ENCODE measurements around the gene CHRM5. TPM values are rescaled to one million over a fixed set of nuclear protein-coding genes. Genes with fewer than 3 reads are reported as not detected.

The CHRM5 gene
- total RNA-seq, 1 experiment from 2014 or later = not detected

- Histone ChIP-seq H3K27me3 (ENCODE audit: control insufficient read depth, insufficient read depth, low read length) (no peaks in the 10 kb centered on the region), H3K9me3 (ENCODE audit: control insufficient read depth, insufficient read depth, low read depth, low read length) (no peaks in the 10 kb centered on the region), H3K4me3 (ENCODE audit: low read depth in 2 of 2, low read length in 2 of 2) (no peak overlapping the region), H3K27ac (ENCODE audit: low read length) (no peak overlapping the region), H3K4me1 (ENCODE audit: control insufficient read depth, insufficient read depth, low read length) (no peaks in the 10 kb centered on the region; the same call in 1 of the 2 replicates), H3K36me3 (ENCODE audit: control insufficient read depth, insufficient read depth, low read length) (no peaks in the 10 kb centered on the region)
- ATAC-seq (peak; percentile 82), DNase-seq (ENCODE audit: low read depth, low spot score) (peak; percentile 28)
- intact Hi-C loops (cut with micrococcal nuclease; ENCODE audit: unreplicated experiment) (no loop called here), in situ Hi-C loops (cut with HindIII; ENCODE audit: low pct_unique_long_range_greater_than_20kb, low sequenced_read_pairs) (no loop called here)
- BruUV-seq (replicated peaks) = no TSS peak
- no peak for TF ChIP-seq REST (IDR thresholded peaks at IDR 0.05; ENCODE audit: insufficient read depth in 1 of 2, low read depth in 2 of 2, low read length in 1 of 2)
- no peak for TF ChIP-seq POLR2AphosphoS5 (IDR thresholded peaks at IDR 0.05; ENCODE audit: low read depth, low read length)
- no peak for TF ChIP-seq SIN3A (IDR thresholded peaks at IDR 0.05; ENCODE audit: borderline replicate concordance, insufficient read depth, low read depth, low read length)
- TF ChIP-seq TCF7L2 (IDR thresholded peaks at IDR 0.05; ENCODE audit: low read depth, low read length) = no peak
- peak; percentile 75; the same call in 1 of the 2 replicates for TF ChIP-seq CTCF (IDR thresholded peaks at IDR 0.05)
- ChIA-PET POLR2A (no interaction called here), CTCF (interaction anchor here (0.7 to 1.0 kb wide), 4 partner anchors 17 to 914 kb away, joined by 3 to 7 read pairs (median 4); no protein-coding TSS in a partner anchor)
Observed at GRCh38 chr15:33963831-33964664, 4.2 kb upstream of the CHRM5 start.

DNA sequence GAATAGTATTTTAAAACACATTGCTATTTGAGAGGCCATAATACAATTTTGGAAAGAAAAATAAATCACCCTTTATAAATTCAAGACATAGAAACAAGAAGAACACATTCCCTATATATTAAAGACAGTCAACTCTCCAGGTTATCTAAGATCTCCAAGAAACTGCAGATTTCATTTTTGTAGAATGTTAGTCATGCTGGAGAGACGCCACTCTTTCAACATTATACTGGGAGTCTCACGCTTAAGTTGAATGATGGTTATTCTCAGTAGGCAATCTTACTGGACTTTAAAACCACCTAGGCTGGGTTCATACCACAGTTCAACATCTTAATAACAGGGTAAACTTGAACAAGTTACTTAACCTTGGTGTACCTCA is 3.6 kb upstream of the CHRM5 start:
- no peaks in the 10 kb centered on the region for H3K36me3 ChIP-seq (ENCODE audit: control insufficient read depth, insufficient read depth, low read length)
- H3K4me1 ChIP-seq (ENCODE audit: control insufficient read depth, insufficient read depth, low read length) = no peaks in the 10 kb centered on the region; the same call in 1 of the 2 replicates
- ChIA-PET CTCF (interaction anchor here (0.7 to 1.0 kb wide), 2 partner anchors 18 to 226 kb away, joined by 4 to 5 read pairs; no protein-coding TSS in a partner anchor), POLR2A (no interaction called here)
- H3K27ac ChIP-seq (ENCODE audit: low read length) = no peak overlapping the region
- no peaks in the 10 kb centered on the region for H3K27me3 ChIP-seq (ENCODE audit: control insufficient read depth, insufficient read depth, low read length)
- ATAC-seq = no peak
- H3K4me3 ChIP-seq (ENCODE audit: low read depth in 2 of 2, low read length in 2 of 2) = no peak overlapping the region
- TF ChIP-seq SIN3A (IDR thresholded peaks at IDR 0.05; ENCODE audit: borderline replicate concordance, insufficient read depth, low read depth, low read length) = no peak
- no peak for TF ChIP-seq REST (IDR thresholded peaks at IDR 0.05; ENCODE audit: insufficient read depth in 1 of 2, low read depth in 2 of 2, low read length in 1 of 2)
- TF ChIP-seq POLR2AphosphoS5 (IDR thresholded peaks at IDR 0.05; ENCODE audit: low read depth, low read length) = no peak
- no peak for TF ChIP-seq TCF7L2 (IDR thresholded peaks at IDR 0.05; ENCODE audit: low read depth, low read length)
- no peak for TF ChIP-seq CTCF (IDR thresholded peaks at IDR 0.05)
- intact Hi-C loops (cut with micrococcal nuclease; ENCODE audit: unreplicated experiment) (no loop called here), in situ Hi-C loops (cut with HindIII; ENCODE audit: low pct_unique_long_range_greater_than_20kb, low sequenced_read_pairs) (no loop called here)
- no peaks in the 10 kb centered on the region for H3K9me3 ChIP-seq (ENCODE audit: control insufficient read depth, insufficient read depth, low read depth, low read length)
- no peak for DNase-seq (ENCODE audit: low read depth, low spot score)
- no TSS peak for BruUV-seq (replicated peaks)
